ENCODE data around the gene GPR132. TPM values are rescaled to one million over a fixed set of nuclear protein-coding genes. Genes with fewer than 3 reads are reported as not detected.

Gene GPR132
- total and polyA plus RNA-seq, 2 donors from 2014 or later = 0.17 to 4.2 TPM

DNA sequence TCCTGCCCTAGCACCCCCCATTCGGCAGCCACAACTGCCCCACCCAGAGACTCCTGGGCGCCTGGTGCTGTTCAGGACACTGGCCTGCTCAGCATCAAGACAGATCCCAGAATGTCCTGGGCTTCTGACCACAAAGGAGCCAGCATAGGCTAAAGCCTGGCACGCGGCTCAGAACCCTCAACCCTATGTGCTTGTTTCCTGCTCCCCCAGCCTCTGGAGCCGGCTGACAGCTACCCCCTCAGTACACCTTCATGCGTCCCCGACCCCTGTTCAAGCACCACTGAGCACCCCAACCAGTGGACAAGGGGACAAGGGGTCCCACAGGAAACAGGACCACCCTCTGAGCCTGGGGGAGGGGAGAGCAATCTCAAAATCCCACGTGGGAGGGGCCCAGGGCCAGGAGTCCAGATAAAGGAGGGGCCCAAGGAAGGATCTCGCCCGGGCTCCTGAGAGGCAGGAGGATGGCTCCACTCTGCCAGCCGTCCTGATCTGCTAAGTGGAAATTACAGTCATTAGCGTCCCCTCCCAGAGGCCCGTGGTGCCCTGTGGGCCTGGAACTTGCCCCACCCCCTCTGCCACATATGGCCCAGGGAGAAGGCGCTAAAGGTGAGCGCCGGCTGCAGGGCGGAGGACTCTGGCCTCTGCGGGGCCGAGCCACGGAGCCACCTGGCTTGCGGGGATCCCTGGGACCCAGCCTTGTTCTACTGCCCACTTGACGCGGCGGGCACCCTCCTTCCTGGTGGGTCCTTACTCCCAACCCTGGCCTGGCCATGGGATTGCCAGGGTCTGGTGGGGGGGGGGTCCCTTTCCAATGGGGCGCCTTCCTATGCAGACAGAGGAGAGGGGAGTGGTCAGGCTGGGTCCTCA is 27.2 kb upstream of the GPR132 start:
- TF ChIP-seq, protein P1, sequence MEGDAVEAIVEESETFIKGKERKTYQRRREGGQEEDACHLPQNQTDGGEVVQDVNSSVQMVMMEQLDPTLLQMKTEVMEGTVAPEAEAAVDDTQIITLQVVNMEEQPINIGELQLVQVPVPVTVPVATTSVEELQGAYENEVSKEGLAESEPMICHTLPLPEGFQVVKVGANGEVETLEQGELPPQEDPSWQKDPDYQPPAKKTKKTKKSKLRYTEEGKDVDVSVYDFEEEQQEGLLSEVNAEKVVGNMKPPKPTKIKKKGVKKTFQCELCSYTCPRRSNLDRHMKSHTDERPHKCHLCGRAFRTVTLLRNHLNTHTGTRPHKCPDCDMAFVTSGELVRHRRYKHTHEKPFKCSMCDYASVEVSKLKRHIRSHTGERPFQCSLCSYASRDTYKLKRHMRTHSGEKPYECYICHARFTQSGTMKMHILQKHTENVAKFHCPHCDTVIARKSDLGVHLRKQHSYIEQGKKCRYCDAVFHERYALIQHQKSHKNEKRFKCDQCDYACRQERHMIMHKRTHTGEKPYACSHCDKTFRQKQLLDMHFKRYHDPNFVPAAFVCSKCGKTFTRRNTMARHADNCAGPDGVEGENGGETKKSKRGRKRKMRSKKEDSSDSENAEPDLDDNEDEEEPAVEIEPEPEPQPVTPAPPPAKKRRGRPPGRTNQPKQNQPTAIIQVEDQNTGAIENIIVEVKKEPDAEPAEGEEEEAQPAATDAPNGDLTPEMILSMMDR (IDR thresholded peaks at IDR 0.05; ENCODE audit: borderline replicate concordance, extremely low read depth, insufficient read depth) = no peak
- Histone ChIP-seq H3K4me1 (ENCODE audit: control insufficient read depth in 2 of 3, insufficient read depth in 2 of 3, low read depth in 1 of 3, low read length in 3 of 3) (peaks cover 0 to 42% (median 8%) of the 10 kb centered on the region in 3 donors), H3K4me3 (ENCODE audit: low read length in 3 of 3) (peak overlapping the region in 1 of 3 donors; percentile 21), H3K9me3 (ENCODE audit: control insufficient read depth in 2 of 3, insufficient read depth in 1 of 3, low read length in 3 of 3) (no peaks in the 10 kb centered on the region), H3K36me3 (ENCODE audit: control insufficient read depth in 2 of 3, insufficient read depth in 3 of 3, low read length in 3 of 3) (no peaks in the 10 kb centered on the region), H3K27ac (ENCODE audit: low read depth in 2 of 2, low read length in 2 of 2) (peak overlapping the region; percentile 75 to 79), H3K9ac (ENCODE audit: low read length in 3 of 3) (peak overlapping the region in 1 of 3 donors; percentile 34), H3K27me3 (ENCODE audit: control insufficient read depth, insufficient read depth, low read length) (no peaks in the 10 kb centered on the region)
- DNase-seq (peak; percentile 33 to 85 (median 56)), FAIRE-seq (no peak)
- intact Hi-C loops (cut with DNase I) = no loop called here

DNA sequence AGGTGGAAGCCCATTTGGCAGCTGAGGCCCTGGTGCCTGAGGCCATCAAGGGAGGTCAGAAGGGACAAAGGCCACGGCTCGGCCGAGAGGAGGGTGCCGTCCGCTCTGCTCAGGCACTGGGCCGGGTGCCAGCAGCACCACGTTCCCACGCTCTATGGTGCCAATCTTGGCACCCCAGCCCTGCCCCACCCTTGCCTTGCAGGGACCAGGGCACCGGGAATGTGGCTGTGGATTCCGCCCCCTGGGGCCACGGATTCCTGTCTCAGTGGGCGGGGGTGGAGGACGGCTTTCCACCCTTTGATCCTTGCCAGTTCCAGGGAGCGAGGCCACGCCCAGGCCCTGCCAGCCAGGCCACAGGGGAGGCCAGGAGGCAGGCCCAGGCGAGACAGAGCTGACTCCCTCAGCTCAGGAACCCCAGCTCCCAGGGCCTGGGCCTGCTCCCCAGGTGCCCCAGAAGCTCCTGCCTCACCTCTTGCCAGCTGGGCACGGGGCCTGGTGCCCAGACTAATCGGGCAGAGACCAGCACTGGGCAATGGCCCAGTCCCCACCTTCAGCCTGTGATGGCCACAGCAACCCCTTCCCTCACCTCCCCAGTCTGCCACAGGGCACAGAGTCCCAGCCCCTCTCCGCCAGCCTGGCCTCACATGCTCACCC is 26.4 kb upstream of the GPR132 start:
- intact Hi-C loops (cut with DNase I) = no loop called here
- H3K27me3 ChIP-seq (ENCODE audit: control insufficient read depth, insufficient read depth, low read length) = no peaks in the 10 kb centered on the region
- H3K9me3 ChIP-seq (ENCODE audit: control insufficient read depth in 2 of 3, insufficient read depth in 1 of 3, low read length in 3 of 3) = no peaks in the 10 kb centered on the region
- DNase-seq = peak in 3 of 5 donors; percentile 53 to 97 (median 65)
- H3K9ac ChIP-seq (ENCODE audit: low read length in 3 of 3) = peak overlapping the region in 1 of 3 donors; percentile 34
- FAIRE-seq = no peak
- peak overlapping the region; percentile 75 to 79 for H3K27ac ChIP-seq (ENCODE audit: low read depth in 2 of 2, low read length in 2 of 2)
- TF ChIP-seq, protein P1 (IDR thresholded peaks at IDR 0.05; ENCODE audit: borderline replicate concordance, extremely low read depth, insufficient read depth) = no peak
- H3K4me3 ChIP-seq (ENCODE audit: low read length in 3 of 3) = no peak overlapping the region
- H3K36me3 ChIP-seq (ENCODE audit: control insufficient read depth in 2 of 3, insufficient read depth in 3 of 3, low read length in 3 of 3) = no peaks in the 10 kb centered on the region
- peaks cover 0 to 47% (median 8%) of the 10 kb centered on the region in 3 donors for H3K4me1 ChIP-seq (ENCODE audit: control insufficient read depth in 2 of 3, insufficient read depth in 2 of 3, low read depth in 1 of 3, low read length in 3 of 3)

DNA sequence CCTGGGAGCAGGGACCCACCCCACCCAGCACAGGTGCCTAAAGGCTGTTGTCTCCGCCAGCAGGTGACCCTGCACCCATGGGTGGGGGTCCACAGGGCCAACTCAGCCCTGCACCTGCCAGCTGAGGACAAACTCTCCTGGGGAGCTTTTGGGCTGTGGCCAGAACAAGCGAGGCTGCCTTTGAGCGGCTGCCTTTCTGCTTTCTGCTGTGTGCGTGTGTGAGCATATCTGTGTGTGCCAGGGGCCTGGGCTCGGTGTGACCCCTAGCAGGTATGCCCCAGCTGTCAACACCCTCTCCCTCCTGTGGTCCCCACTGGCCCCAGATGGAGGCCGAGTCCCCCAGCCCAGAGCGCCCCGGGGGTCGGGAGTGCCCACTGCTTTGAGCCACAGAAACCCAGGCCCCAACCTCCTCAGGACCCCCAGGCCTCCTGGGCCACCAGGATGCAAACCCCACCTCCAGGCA is 25.9 kb upstream of the GPR132 start:
- H3K27me3 ChIP-seq (ENCODE audit: control insufficient read depth, insufficient read depth, low read length) = no peaks in the 10 kb centered on the region
- intact Hi-C loops (cut with DNase I) = no loop called here
- H3K4me3 ChIP-seq (ENCODE audit: low read length in 3 of 3) = no peak overlapping the region
- peak overlapping the region in 1 of 3 donors; percentile 7 for H3K9ac ChIP-seq (ENCODE audit: low read length in 3 of 3)
- H3K27ac ChIP-seq (ENCODE audit: low read depth in 2 of 2, low read length in 2 of 2) = peak overlapping the region; percentile 75 to 79
- H3K9me3 ChIP-seq (ENCODE audit: control insufficient read depth in 2 of 3, insufficient read depth in 1 of 3, low read length in 3 of 3) = no peaks in the 10 kb centered on the region
- FAIRE-seq = no peak
- TF ChIP-seq, protein P1 (IDR thresholded peaks at IDR 0.05; ENCODE audit: borderline replicate concordance, extremely low read depth, insufficient read depth) = no peak
- no peaks in the 10 kb centered on the region for H3K36me3 ChIP-seq (ENCODE audit: control insufficient read depth in 2 of 3, insufficient read depth in 3 of 3, low read length in 3 of 3)
- DNase-seq = peak in 1 of 5 donors; percentile 79
- H3K4me1 ChIP-seq (ENCODE audit: control insufficient read depth in 2 of 3, insufficient read depth in 2 of 3, low read depth in 1 of 3, low read length in 3 of 3) = peaks cover 0 to 49% (median 8%) of the 10 kb centered on the region in 3 donors
